GM18511 (cell line): Measurements from ENCODE around the gene OR52B2.
"Not testable (repeated sequence)": the region's sequence is repeated elsewhere in the genome, so short reads cannot be mapped to it uniquely, and the experiment has no call there.

ENCODE experiments used
- ATAC-seq: cut with Tn5 transposase; IDR thresholded peaks from one replicate; pipeline ENCODE4 v1.9.1; 2021; ENCODE audit warnings: mild to moderate bottlenecking, moderate library complexity; ENCODE audit not compliant: unreplicated experiment

OR52B2 gene

GRCh38 chr11:6156628-6157359 lies 13.3 kb downstream of the OR52B2 start:
- no peak for ATAC-seq

DNA sequence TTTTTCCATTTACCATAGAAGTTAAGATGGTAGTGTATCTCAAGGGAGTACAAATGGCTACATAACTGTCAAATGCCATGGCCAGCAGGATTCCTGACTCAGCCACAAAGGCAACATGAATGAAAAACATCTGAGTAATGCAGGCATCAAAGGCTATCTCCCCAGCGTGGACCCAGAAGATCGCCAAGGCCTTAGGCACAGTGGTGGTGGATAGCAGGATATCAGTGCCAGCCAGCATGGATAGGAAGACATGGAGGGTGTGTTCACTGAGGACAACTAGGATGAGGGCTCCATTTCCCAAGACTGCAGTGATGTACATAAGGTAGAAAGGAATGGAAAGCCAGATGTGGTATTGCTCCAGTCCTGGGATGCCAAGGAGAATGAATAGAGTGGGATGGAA lies 18.0 kb downstream of the OR52B2 start:
- ATAC-seq: no peak

GRCh38 chr11:6151117-6151516 lies 19.0 kb downstream of the OR52B2 start:
- ATAC-seq: no peak

DNA sequence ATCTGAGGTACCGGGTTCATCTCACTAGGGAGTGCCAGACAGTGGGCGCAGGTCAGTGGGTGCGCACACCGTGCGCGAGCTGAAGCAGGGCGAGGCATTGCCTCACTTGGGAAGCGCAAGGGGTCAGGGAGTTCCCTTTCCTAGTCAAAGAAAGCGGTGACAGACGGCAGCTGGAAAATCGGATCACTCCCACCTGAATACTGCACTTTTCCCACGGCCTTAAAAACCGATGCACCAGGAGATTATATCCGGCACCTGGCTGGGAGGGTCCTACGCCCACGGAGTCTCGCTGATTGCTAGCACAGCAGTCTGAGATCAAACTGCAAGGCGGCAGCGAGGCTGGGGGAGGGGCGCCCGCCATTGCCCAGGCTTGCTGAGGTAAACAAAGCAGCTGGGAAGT lies 26.4 kb downstream of the OR52B2 start:
- ATAC-seq: not testable (repeated sequence)

- no peak for ATAC-seq
Observed at GRCh38 chr11:6142936-6143335, 27.2 kb downstream of the OR52B2 start.

DNA sequence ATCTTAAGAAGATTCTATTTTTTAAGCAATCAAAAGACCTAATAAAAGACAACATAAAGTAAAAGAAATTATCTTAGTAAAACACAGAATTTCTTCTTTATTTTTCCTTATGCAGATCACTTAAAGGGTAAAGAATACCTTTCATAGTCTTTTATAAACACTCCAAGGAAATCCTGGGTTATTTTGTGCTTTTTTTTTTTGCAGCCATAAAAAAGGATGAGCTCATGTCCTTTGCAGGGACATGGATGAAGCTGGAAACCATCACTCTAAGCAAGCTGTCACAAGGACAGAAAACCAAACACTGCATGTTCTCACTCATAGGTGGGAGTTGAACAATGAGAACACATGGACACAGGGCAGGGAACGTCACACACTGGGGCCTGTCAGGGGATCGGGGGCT lies 34.2 kb downstream of the OR52B2 start:
- not testable (repeated sequence) for ATAC-seq

DNA sequence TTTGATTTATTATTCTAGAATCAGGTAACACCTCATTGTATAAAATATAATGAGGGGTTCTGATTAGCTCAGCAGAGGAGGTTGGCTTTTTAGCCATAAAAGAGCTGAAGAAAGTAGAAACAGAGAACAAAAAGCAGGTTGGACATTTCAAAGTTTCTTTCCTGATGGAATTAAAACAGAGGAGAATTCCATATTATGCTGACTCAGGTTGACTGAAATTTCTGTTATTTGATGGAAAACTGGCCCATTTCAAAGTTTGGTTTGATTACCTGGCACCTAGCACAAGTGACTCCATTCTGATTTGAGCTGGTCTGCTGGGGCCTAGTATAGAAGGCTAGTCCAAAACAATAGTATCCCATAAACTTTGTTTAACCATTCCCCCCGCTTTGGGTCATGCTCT lies 37.7 kb downstream of the OR52B2 start:
- ATAC-seq: no peak

DNA sequence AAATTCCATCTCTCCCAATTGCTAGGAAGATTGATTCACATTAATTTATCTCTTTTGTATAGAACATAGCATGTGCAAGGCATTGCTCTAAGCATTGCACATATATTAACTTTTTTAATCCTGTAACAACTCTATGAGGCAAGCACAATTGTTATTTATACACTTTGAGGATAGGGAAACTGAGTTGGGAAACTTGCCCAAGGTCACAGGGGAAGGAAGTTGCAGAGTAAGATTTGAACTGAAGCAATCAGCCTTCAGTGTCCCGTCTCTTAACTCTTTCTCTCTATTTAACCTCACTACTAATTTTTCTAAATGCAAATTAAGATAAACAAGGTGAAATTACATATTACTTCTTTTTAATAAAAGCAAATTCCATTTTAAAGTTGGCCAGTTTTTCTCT lies 40.5 kb downstream of the OR52B2 start:
- ATAC-seq: no peak

DNA sequence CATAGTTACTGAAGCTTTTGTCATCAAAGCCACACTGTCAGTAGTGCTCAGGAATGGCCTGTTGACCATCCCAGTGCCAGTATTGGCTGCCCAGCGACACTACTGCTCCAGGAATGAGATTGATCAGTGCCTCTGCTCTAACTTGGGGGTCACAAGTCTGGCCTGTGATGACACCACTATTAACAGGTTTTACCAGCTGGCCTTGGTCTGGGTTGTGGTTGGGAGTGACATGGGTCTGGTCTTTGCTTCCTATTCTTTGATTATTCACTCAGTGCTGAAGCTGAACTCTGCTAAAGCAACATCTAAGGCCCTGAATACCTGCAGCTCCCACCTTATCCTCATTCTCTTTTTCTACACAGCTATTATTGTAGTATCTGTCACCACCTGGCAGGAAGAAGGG lies 41.1 kb downstream of the OR52B2 start:
- ATAC-seq: no peak

GRCh38 chr11:6127881-6128280 lies 42.2 kb downstream of the OR52B2 start:
- no peak for ATAC-seq

DNA sequence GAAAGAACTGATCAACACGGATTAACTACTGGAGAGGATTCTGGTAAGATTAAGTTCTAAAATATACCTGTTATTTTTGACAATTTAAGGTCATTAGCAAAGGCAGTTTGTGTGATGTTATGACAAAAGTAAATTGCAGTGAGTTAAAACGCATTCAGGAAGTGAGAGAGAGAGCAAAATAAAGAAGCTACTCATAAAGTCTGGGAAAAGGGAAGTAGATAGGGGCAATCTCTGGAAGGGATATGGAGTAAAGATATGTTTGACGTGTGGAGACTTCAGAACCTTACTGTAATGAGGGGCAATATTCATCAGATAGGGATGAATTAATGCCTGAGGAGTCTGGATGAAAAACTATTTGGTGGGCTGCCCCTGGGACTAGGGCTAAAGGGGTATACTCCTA lies 45.9 kb downstream of the OR52B2 start:
- ATAC-seq: no peak
